IPS DF 4.7 (cell line): Measurements from ENCODE around the gene MAP3K7.

Source experiments
- DNase-seq: peaks from one replicate; pipeline ENCODE4 v3.0.0-alpha.2; 2013; ENCODE audit warnings: low spot score; ENCODE audit errors: extremely low read depth

MAP3K7 gene

DNA sequence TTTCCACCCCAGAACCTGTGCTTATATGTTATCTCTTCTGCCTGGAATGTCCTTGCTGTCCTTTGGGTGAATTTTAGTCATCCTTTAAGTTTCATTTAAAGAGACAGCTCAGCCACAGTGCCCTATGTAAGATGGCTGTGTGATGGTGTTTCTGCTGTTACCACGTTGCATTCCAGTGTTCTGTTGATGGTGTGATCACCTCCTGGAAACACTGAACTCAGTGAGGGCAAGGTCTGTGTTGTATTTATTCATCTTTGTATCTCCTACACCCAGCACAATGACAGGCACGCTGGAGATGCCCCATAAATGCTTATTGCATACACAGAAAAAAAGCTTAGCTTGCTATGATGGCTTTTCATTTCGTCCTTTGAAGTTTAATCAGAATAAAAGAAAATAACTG lies 102.5 kb downstream of the MAP3K7 start:
- DNase-seq: no peak

DNA sequence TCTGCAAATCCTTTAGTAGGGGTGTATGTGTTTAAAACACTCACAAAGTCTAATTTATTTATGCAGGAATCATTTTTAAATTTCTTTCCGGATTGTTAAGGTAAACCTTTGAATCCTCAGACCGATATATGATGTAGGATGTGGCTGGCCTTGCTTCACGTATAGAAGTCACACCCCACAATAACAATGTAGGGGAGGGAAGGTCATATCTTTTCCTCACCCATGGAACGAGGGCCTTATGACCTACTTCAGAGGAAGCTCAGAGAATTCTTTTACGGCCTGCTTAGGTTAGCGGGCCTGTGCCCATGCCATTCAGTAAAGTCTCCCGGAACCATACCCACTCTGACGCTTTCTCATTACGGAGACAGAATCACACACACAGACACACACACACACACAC lies 102.9 kb downstream of the MAP3K7 start:
- no peak for DNase-seq

DNA sequence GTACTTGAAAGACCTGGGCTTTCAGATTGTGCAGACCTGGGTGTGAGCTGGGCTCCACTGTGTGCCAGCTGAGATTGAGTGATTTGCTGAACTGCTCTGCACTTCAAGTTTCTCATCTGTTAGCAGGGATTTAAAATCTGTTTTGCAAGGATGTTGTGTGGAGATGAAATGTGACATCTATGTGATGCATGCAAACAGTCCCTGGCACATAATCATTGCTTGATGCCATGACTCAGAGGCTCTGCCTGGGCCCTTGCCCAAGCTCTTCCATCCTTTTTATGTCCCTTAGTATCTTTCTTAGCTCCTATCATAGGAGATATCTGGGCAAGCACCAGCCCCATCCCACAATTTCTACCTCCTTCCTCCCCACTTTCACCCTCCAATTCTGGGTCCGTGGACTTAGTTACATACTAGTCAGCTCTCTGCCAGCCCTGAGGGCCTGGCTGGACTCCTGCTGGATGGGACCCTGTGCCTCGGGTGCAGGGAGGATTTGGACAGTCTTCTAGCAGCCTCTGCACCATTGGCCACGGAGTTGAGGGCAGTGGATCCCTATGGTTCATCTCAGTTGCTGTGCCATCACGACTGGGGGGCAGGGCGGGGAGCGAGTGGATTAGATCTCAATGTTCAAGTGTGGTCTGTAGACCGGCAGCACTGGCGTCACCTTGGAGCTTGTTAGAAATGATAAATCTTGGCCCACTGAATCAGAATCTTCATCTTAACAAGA lies 103.6 kb downstream of the MAP3K7 start:
- no peak for DNase-seq

DNA sequence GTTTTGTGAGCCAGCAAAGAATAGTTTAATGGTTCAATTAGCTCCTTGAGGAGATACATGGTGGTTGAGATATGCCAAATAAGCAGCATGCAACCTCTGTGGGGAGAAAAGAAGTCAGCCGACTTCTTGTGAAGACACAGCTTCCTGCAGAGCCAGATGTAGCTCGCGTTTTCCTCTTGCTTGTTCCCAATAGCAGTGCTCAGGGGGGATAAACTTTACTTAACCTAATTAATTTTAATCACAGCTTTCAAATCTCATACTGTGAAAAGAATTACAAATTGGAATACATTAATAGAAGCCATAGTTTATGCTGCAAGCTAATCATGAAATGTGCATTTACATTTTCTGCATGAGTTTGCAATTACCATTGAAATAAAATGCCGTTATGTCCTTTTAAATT lies 106.2 kb downstream of the MAP3K7 start:
- DNase-seq: no peak

DNA sequence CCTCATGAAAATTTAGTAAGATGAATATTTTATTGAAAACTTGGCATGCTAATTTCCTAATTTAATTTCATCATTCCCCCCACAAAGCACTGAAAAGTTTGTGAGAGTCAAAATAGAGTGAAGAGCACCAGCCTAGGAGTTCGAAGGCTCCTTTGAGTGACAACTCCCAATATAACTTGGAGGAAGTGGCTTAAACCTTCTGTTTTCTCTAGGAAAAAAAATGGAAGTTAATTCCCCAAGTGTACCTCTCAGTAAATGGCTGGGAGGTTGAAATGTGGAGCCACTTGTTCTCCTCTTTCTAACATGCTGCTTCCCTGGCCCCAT lies 107.3 kb downstream of the MAP3K7 start:
- DNase-seq: no peak

DNA sequence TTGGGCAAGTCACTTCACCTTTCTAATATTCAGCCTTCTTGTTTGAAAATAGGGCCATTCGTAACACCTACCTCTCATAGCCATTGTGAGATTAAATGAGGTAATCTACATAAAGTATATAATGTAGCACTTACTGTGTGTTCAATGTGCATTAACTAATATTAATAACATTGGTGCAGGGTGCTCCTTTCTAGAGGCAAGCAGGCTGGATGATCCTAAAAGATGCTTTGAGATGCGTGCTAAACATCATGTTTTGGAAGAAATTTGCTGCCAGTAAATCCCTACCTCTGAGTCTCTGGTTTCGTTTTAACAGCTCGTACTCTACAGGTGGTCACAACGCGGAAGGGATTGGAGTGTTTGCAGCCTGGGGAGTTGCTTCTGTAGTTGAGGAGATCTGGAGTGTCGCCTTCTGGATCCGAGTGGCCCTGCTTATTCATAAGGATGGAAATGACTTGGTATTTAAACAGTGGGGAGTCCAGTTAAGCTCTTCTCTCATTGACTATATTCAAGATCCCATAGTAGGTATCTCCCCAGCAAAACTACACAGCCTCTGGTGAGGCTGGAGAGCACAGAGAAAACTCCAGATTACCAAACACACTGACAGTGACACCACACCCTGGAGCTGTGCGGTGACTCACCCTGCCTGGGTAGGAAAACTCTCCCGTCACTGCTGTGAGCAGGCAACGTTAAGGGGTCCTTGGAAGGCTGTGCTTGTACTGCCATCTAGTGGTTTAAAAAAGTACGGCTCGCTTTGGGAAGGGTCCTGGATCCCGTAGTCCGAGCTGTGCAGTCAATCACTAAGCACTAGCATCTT lies 107.9 kb downstream of the MAP3K7 start:
- DNase-seq: peak; percentile 90

DNA sequence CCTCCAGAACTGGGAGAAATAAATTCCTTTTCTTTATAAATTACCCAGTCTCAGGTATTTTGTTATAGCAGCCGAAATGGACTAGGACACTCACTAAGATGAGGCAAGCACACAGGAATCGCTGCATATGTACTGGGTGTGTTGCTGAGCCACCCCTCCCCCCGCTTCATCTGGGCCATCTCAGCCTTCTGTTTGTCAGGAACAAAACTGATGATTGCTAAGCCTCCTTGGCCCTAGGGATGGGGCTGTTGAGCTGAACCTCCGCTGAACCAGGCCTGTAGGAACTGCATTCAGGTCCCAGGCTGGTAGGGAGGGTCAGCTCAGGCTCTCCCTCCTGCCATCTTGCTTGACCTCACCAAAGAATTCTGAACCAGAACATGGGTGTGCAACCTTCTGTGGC lies 108.6 kb downstream of the MAP3K7 start:
- no peak for DNase-seq

DNA sequence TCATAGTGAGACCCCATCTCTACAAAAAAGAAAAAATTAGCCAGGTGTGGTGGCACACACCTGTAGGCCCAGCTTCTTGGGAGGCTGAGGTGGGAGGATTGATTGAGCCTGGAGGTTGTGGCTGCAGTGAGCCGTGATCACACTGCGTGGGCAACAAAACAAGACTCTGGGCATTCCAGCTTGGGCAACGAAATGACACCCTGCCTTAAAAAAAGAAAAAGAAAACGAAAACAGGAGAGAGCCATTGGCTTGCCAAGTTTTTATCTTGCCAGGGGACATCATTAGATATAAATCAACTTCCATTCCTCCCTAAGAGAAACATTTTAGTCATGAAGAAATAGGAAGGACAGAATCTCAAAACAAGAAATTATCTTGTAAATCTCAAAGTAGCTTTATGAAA lies 109.5 kb downstream of the MAP3K7 start:
- no peak for DNase-seq

DNA sequence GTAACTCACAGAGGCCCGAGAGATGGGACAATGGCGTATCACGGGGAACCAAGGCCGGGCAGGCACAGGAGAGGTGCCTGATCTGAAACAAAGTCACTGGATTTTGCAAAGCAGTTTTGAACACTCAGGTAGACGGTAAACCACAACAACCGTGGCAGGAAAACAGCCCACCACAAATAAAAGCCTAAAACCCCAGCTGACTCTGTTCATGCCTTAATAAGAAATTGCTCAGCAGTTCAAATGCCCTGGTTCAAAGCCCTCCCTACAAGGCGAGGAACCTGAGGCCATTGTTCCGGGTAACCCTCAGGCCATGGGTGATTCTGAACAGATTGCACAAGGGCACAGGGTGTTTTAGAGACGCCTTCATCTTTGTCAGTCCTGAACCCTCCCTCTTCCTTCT lies 114.2 kb downstream of the MAP3K7 start:
- no peak for DNase-seq

DNA sequence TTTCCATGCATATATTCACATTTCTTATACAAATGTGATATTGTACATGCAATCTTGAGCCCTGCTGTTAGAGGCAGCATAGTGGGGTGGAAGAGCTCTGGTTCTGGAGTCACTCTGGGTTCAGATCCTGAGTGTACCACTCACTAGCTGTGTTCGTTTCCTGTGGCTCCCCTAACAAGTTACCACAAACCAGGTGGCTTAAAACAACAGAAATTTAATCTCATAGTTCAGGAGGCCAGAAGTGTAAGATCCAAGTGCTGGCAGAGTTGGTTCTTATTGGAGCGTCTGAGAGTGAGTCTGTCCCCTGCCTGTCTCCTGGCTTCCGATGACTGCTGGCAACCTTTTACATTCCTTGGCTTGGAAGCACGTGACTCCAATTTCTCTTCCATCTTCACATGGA lies 115.6 kb downstream of the MAP3K7 start:
- no peak for DNase-seq

DNA sequence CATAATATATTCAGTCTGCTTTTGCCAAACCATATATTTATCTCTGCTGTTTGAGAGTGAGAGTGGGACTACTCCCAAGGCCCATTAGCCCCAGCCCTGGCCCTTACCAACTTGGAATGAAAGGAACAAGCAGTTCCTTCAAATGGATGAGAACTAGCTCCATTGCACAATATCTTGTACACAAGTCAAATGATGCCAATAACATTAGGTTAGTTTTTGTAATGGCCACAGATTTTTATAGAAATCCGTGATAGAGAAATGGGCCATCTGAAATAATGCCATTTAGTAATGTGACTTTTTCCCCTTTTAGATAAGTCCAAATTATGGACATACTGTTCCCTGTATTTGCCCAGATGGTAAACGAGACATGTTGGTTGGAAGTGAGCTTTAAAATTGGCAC lies 117.0 kb downstream of the MAP3K7 start:
- no peak for DNase-seq

DNA sequence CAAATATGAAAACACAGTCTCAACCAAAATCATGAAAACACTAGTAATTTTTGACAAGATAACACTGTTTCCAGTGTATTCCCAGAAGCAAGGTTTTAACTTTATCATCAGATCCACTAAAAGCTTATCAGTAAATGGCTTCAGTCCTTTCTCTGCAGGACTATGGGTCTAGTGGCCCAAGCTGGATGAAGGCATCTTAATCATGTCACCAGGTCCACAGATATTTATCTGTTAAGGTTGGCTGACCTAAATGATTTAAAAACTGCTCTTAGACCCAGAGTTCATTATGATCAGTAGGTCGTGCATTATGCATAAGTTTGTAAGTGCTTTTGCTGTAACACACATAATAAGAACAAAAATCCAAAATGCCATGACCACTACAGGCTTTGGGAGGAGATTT lies 118.0 kb downstream of the MAP3K7 start:
- DNase-seq: no peak

DNA sequence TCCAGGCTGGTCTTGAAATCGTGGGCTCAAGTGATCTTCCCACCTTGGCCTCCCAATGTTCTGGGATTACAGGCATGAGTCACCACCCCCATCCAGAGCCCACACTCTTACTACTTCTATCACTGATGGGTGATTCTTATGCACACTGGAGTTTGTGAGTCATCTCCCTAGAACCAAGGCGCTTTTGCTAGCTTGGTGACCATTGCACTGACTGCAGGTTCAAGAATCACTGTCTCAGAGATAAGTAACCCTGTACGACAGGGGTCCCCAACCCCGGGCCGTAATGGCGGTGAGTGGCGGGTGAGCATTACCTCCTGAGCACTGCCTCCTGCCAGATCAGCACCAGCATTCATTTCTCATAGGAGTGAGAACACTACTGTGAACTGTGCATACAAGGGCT lies 118.8 kb downstream of the MAP3K7 start:
- no peak for DNase-seq

DNA sequence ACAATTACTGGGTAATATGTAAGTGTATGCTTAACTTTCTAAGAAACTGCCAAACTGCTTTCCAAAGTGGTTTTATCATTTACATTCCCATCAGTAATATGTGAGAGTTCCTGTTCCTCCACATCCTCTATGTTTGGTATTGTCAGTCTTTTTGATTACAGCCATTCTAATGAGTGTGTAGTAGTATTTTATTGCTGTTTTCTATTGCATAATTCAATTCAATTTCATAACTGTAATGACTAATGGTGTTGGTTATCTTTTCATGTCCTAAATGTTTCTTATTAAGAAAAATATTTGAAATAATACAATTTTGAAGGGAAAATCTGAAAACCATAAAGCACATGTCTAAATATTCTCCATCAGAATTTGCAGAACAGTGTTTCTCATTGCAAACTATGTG lies 119.3 kb downstream of the MAP3K7 start:
- no peak for DNase-seq

DNA sequence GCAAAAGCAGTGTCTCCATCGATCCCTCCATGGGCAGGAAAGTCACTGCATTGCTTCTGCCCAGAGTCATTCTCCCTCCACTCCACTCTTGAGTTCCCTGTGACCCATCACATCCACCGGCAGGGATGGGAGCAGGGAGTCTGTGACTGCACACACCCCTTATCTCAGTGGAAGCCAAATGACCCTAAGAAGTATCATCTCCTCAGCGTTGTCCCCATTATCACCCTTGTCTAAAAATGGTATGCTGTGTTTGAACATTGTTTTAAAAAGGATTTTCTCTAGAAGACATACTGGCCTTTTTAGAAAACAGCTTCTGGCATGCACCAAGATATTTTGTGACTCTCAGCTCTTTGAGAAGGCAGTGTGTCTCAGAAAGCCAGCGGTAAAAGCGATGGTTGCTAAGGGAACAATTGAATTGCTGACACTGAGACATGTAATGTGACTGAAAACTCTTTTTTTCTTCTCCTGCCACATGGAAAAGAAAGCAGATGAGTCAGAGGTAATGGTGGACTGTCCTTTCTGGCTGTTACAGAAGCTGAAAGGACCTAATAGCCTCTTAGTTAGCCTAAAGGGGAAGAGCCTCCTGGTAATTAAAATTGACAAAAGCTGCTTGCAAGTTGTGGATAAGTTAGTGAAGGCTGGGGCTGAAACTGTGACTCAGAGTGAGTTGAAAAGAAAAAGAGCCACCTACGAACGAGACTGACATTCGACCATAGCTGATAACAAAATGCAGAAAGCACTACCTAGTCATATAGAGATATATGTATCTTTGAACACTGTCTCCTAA lies 120.5 kb downstream of the MAP3K7 start:
- no peak for DNase-seq

DNA sequence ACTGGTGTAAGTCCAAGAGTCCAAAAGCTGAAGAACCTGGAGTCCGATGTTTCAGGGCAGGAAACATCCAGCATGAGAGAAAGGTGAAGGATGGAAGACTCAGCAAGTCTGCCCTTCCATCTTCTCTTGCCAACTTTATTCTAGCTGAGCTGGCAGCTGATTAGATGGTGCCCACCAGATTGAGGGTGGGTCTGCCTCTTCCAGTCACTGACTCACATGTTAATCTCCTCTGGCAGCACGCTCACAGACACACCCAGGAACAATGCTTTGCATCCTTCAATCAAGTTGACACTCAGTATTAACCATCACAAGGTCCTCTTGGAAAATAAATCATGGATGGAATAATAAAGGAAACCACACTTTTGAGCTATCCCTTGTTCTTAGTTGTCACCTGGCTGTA lies 121.2 kb downstream of the MAP3K7 start:
- no peak for DNase-seq

DNA sequence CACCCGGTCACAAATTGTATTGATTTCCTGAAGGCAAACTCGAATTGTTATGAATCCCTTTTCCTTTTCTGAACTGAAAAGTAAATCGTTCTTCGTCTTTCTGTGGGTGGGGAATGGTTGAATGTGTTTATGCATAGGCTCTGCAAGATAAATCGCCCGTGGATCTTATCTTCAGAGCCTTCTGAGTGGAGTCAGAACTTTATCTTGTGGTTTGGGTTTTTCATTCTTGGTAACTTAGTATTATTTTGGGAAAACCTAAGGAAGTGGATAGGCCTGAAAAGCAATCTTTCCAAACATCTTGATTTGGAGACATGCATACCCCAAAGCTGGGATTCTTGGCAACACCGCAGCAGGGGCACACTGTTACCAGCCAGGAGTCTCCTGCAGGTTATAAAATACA lies 122.4 kb downstream of the MAP3K7 start:
- no peak for DNase-seq

DNA sequence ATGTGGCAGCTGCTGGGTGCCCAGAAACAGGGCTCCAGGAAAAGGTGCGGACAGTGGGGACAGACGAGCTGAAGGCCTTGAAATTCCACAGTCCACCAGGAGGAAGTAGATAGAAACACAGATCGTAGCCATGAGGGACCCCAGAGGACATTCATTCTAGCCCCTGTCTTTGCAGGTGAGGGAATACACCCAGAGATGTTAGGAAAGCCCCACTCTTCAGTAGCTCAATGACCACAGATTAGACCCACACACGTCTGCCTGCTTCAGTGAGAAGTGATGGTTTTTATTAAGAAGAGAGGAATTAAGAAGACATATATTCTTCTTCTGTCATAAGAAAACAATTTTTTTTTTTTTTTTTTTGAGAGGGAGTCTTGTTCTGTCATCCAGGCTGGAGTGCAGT lies 123.0 kb downstream of the MAP3K7 start:
- DNase-seq: no peak
